GM12892 (cell line): ENCODE measurements around the gene MACROD2.

ENCODE experiments used
- POLR2A ChIP-seq: IDR thresholded peaks from 2 replicates; pipeline ENCODE4 v1.6.1; 2011; ENCODE audit warnings: low read depth, low read length, control low read depth
- POLR2AphosphoS5 ChIP-seq: IDR thresholded peaks from 2 replicates; pipeline ENCODE4 v1.6.1; 2011; ENCODE audit warnings: low read depth, low read length, control low read depth
- TAF1 ChIP-seq: IDR thresholded peaks from 2 replicates; pipeline ENCODE4 v1.6.1; 2011; ENCODE audit warnings: low read depth, mild to moderate bottlenecking, control low read depth, low read length, borderline replicate concordance

DNA sequence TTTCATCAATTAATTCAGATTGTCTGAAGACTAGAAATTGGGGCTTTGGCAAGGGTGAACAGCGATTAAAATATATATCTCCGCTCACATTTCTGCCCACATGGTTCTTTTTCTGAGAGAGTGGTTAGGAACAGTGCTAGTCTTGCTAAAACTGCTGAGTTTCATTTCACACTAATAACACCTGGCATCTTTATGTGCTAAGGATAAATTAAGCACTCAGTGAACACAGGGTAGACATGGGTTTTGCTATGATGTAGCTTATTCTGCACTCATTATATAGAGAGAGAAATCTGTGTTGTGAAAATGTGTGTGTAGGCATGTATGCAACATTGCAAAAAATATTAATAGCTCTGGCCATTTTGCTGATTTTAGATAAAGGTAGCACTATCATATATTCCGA, 965.5 kb downstream of the MACROD2 start:
- TF ChIP-seq POLR2AphosphoS5, result no peak
- no peak for TF ChIP-seq POLR2A
- no peak for TF ChIP-seq TAF1
